NCI-H1930 (cell line): ENCODE data around the gene ZNF275.
A peak's percentile ranks its signal among the peaks of the same experiment; 100 is the strongest.
"Not testable (repeated sequence)": the region's sequence is repeated elsewhere in the genome, so short reads cannot be mapped to it uniquely, and the experiment has no call there.

ENCODE experiments used
- DNase-seq, 2 experiments: peaks; one replicate each; lab custom pipeline; 2025; lab: John Stamatoyannopoulos, UW

ZNF275 gene

GRCh38 chrX:153361781-153362397 lies 27.9 kb downstream of the ZNF275 start:
- no peak for DNase-seq

GRCh38 chrX:153365670-153366069 lies 31.7 kb downstream of the ZNF275 start:
- DNase-seq, result no peak

- DNase-seq, result no peak
These were observed 32.2 kb downstream of the ZNF275 start for GRCh38 chrX:153366119-153366518.

- no peak for DNase-seq
These were observed 33.1 kb downstream of the ZNF275 start for GRCh38 chrX:153366878-153367538.

- DNase-seq, result no peak
These were observed 36.5 kb downstream of the ZNF275 start for GRCh38 chrX:153370293-153371055.

- DNase-seq, result no peak
These were observed 37.3 kb downstream of the ZNF275 start for GRCh38 chrX:153371256-153371655.

GRCh38 chrX:153372949-153373348 lies 39.0 kb downstream of the ZNF275 start:
- DNase-seq, result no peak

GRCh38 chrX:153374426-153374825 lies 40.5 kb downstream of the ZNF275 start:
- DNase-seq, result no peak

GRCh38 chrX:153375571-153375970 lies 41.6 kb downstream of the ZNF275 start:
- DNase-seq, result no peak

GRCh38 chrX:153377727-153378126 lies 43.8 kb downstream of the ZNF275 start:
- no peak for DNase-seq

- DNase-seq, result no peak
These were observed 44.7 kb downstream of the ZNF275 start for GRCh38 chrX:153378607-153379006.

GRCh38 chrX:153379508-153379907 lies 45.6 kb downstream of the ZNF275 start:
- DNase-seq, result no peak

GRCh38 chrX:153379971-153380581 lies 46.1 kb downstream of the ZNF275 start:
- DNase-seq, result no peak

- DNase-seq, result no peak
These were observed 46.7 kb downstream of the ZNF275 start for GRCh38 chrX:153380691-153381090.

GRCh38 chrX:153381684-153382532 lies 48.0 kb downstream of the ZNF275 start:
- peak; percentile 52 to 70 for DNase-seq

GRCh38 chrX:153382563-153383482 lies 48.9 kb downstream of the ZNF275 start:
- DNase-seq, result no peak

- DNase-seq, result no peak
These were observed 50.4 kb downstream of the ZNF275 start for GRCh38 chrX:153384390-153384789.

- DNase-seq, result not testable (repeated sequence)
These were observed 51.0 kb downstream of the ZNF275 start for GRCh38 chrX:153384973-153385372.

GRCh38 chrX:153386097-153386496 lies 52.1 kb downstream of the ZNF275 start:
- DNase-seq, result no peak

- no peak for DNase-seq
These were observed 53.4 kb downstream of the ZNF275 start for GRCh38 chrX:153387345-153387744.
